Measurements from ENCODE around the gene CYB5R3.
"Not testable (repeated sequence)": the region's sequence is repeated elsewhere in the genome, so short reads cannot be mapped to it uniquely, and the experiment has no call there.

- TF ChIP-seq CTCF, MAX, EP300 (IDR thresholded peaks at IDR 0.05): not testable (repeated sequence)
Observed at GRCh38 chr22:42574046-42574445, 75.1 kb downstream of the CYB5R3 start.
